SK-N-SH (cell line): ENCODE measurements around the gene P3H2. TPM values are rescaled to one million over a fixed set of nuclear protein-coding genes. Genes with fewer than 3 reads are reported as not detected.

Experiments
- CTCF ChIA-PET: fragments of 300-600, 350-600 bp; formaldehyde crosslinking; extraction: SDS; loops from one replicate; lab custom pipeline; 2021; lab: Yijun Ruan, JAX
- POLR2A ChIA-PET: fragments of 350-600 bp; sonication (Branson Sonifier 250); formaldehyde crosslinking; extraction: SDS; loops from one replicate; lab custom pipeline; 2020; ENCODE audit warnings: antibody characterized with exemption, inconsistent platforms; lab: Yijun Ruan, JAX
- DNase-seq: peaks from one replicate; pipeline ENCODE4 v3.0.0; 2012
- H2AFZ ChIP-seq: fragments of 200-600 bp; sonication (generic); 2 replicates; pipeline ENCODE4 v1.8.1; 2016; ENCODE audit warnings: antibody characterized with exemption, mild to moderate bottlenecking, low read depth
- H3F3A ChIP-seq: fragments of 200-600 bp; sonication (generic); replicated peaks from 2 replicates; pipeline ENCODE3; 2016; ENCODE audit warnings: antibody characterized with exemption, mild to moderate bottlenecking; ENCODE audit not compliant: insufficient read depth
- H3K27ac ChIP-seq, 2 experiments: fragments of 200-500 bp in 1 of 2; fragments of 200-600 bp in 1 of 2; sonication (Bioruptor generic) in 1 of 2; sonication (generic), shearing (Covaris generic) in 1 of 2; 2 replicates each; pipeline versions ENCODE4 v1.5.1 to v1.6.1; 2014 to 2016; ENCODE audit warnings: low read depth in 2 of 2, inconsistent platforms in 1 of 2, low read length in 1 of 2, mild to moderate bottlenecking in 1 of 2, mixed read lengths in 1 of 2
- H3K27me3 ChIP-seq: fragments of 200-600 bp; sonication (generic), shearing (Covaris generic); 2 replicates; pipeline ENCODE4 v1.6.1; 2016; ENCODE audit warnings: mixed run types; ENCODE audit not compliant: insufficient read depth
- H3K36me3 ChIP-seq, 2 experiments: fragments of 200-500 bp in 1 of 2; fragments of 200-600 bp in 1 of 2; sonication (Bioruptor generic) in 1 of 2; sonication (generic) in 1 of 2; replicated peaks in 1 of 2; 2 replicates each; pipeline versions ENCODE3 to v1.5.1; 2014 to 2016; ENCODE audit warnings: low read length in 1 of 2, mild to moderate bottlenecking in 1 of 2; ENCODE audit not compliant: insufficient read depth in 2 of 2, control insufficient read depth in 1 of 2
- H3K4me1 ChIP-seq, 2 experiments: fragments of 200-500 bp in 1 of 2; fragments of 200-600 bp in 1 of 2; sonication (Bioruptor generic) in 1 of 2; sonication (generic), shearing (Covaris generic) in 1 of 2; 2 replicates each; pipeline versions ENCODE4 v1.5.1 to v1.6.1; 2014 to 2016; ENCODE audit warnings: low read depth in 1 of 2, low read length in 1 of 2, mixed run types in 1 of 2; ENCODE audit not compliant: insufficient read depth in 2 of 2, control insufficient read depth in 1 of 2
- H3K4me2 ChIP-seq: fragments of 200-600 bp; sonication (generic), shearing (Covaris generic); 2 replicates; pipeline ENCODE4 v1.6.1; 2017; ENCODE audit warnings: mixed run types
- H3K4me3 ChIP-seq, 2 experiments: fragments of 200-500 bp in 1 of 2; fragments of 200-600 bp in 1 of 2; sonication (Bioruptor generic) in 1 of 2; sonication (generic), shearing (Covaris generic) in 1 of 2; 2 replicates each; pipeline versions ENCODE4 v1.5.1 to v1.8.1; 2014 to 2016; ENCODE audit warnings: low read depth in 2 of 2, inconsistent platforms in 1 of 2, low read length in 1 of 2, mild to moderate bottlenecking in 1 of 2, mixed read lengths in 1 of 2, moderate library complexity in 1 of 2
- H3K79me2 ChIP-seq: fragments of 200-600 bp; sonication (generic); 2 replicates; pipeline ENCODE4 v1.8.1; 2017; ENCODE audit warnings: mild to moderate bottlenecking; ENCODE audit not compliant: insufficient read depth
- H3K9ac ChIP-seq: fragments of 200-600 bp; sonication (generic); 2 replicates; pipeline ENCODE4 v1.6.1; 2017; ENCODE audit warnings: mixed run types
- H3K9me2 ChIP-seq: fragments of 200-600 bp; sonication (generic); 2 replicates; pipeline ENCODE4 v1.6.1; 2017; ENCODE audit warnings: mixed run types
- H3K9me3 ChIP-seq: fragments of 200-600 bp; sonication (generic); 2 replicates; pipeline ENCODE4 v1.6.1; 2017; ENCODE audit warnings: mixed run types, mild to moderate bottlenecking, moderate library complexity
- H4K20me1 ChIP-seq: fragments of 200-600 bp; sonication (generic); 2 replicates; pipeline ENCODE4 v1.6.1; 2017; ENCODE audit warnings: mild to moderate bottlenecking, mixed run types; ENCODE audit not compliant: insufficient read depth
- EP300 ChIP-seq, 2 experiments: IDR thresholded peaks; 2 replicates each; pipeline versions ENCODE4 v1.4.0 to v1.6.1; 2012; ENCODE audit warnings: borderline replicate concordance in 1 of 2, low read depth in 1 of 2, low read length in 1 of 2
- EZH2phosphoT487 ChIP-seq: fragments of 200-600 bp; sonication (generic); IDR thresholded peaks from 2 replicates; pipeline ENCODE4 v1.6.1; 2017; ENCODE audit warnings: low read depth, mixed run types, mild to moderate bottlenecking, antibody characterized with exemption, moderate library complexity, borderline replicate concordance
- FOSL2 ChIP-seq: IDR thresholded peaks from 2 replicates; pipeline ENCODE4 v1.4.0; 2012; ENCODE audit warnings: low read depth, mild to moderate bottlenecking, moderate library complexity, borderline replicate concordance
- JUND ChIP-seq: IDR thresholded peaks from 2 replicates; pipeline ENCODE4 v1.4.0; 2012
- MXI1 ChIP-seq: IDR thresholded peaks from 2 replicates; pipeline ENCODE4 v1.6.1; 2012; ENCODE audit warnings: mild to moderate bottlenecking, low read depth, low read length, improper control_type of control experiment
- NFIC ChIP-seq: IDR thresholded peaks from 2 replicates; pipeline ENCODE4 v1.4.0; 2012; ENCODE audit warnings: borderline replicate concordance
- POLR2AphosphoS5 ChIP-seq: IDR thresholded peaks from 2 replicates; pipeline ENCODE4 v1.6.1; 2012; ENCODE audit warnings: low read depth, low read length
- RXRA ChIP-seq: IDR thresholded peaks from 2 replicates; pipeline ENCODE4 v1.4.0; 2012; ENCODE audit warnings: low read depth, mild to moderate bottlenecking, borderline replicate concordance
- TCF12 ChIP-seq: IDR thresholded peaks from 2 replicates; pipeline ENCODE4 v1.4.0; 2012
- TEAD4 ChIP-seq: IDR thresholded peaks from 2 replicates; pipeline ENCODE4 v1.4.0; 2012; ENCODE audit warnings: mild to moderate bottlenecking, borderline replicate concordance; ENCODE audit not compliant: insufficient read depth
- WGBS: methylation state at CpG from one replicate; pipeline ENCODE4 v1.1.6; 2017; ENCODE audit warnings: low lambda C conversion rate; 5-methylcytosine and 5-hydroxymethylcytosine counted together
- polyA plus RNA-seq, 3 experiments: library from polyadenylated mRNA; depleted of rRNA; stranded (reverse); fragments of >200 nt; gene quantifications; 2 replicates each; pipeline ENCODE4 v1.2.3, GENCODE V29; 2012
- TF ChIP-seq, protein P1 (sequence below): IDR thresholded peaks from 2 replicates; pipeline ENCODE4 v1.4.0; 2012; ENCODE audit warnings: low read depth, borderline replicate concordance
- TF ChIP-seq, protein P2 (sequence below): IDR thresholded peaks from 2 replicates; pipeline ENCODE4 v1.4.0; 2012; ENCODE audit warnings: low read depth, borderline replicate concordance
- TF ChIP-seq, protein P3 (sequence below): IDR thresholded peaks from 2 replicates; pipeline ENCODE4 v1.4.0; 2012; ENCODE audit warnings: low read depth
- TF ChIP-seq, protein P4 (sequence below): fragments of 150-350 bp; IDR thresholded peaks from 2 replicates; pipeline ENCODE4 v1.6.1; 2017; ENCODE audit warnings: antibody characterized with exemption, low read length, low read depth, borderline replicate concordance
- TF ChIP-seq, protein P5 (sequence below): IDR thresholded peaks from 2 replicates; pipeline ENCODE4 v1.6.1; 2012; ENCODE audit warnings: mild to moderate bottlenecking, low read depth, low read length, moderate library complexity
- TF ChIP-seq, protein P6 (sequence below): IDR thresholded peaks from 2 replicates; pipeline ENCODE4; 2012

The P3H2 gene
- polyA plus RNA-seq, 1 of the 3 experiments (the other 2 are of a cell fraction): 2.8 TPM

DNA sequence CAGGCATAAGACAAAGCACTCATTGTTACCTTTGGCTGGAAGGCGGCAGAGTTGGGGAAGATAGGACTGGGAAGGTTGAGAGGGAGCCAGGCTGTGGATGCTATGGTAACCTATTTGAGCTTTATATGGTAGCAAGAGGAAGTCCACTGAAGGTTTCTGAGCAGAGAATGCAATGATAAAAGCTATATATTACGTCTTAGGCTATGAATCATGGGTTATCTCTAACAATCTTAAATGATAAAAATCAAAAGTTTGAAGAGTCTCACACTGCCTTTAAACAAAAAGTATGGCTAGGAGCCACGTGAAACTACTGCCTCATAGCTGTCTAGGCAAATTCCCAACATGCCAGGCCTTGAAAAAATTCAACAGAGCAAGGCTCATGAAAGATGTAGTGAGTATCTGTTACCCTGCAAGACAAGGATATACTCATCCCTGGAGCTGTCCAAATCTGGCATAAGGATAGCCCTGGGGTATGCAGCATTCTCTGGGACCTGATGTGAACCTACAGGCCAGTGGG lies 4.1 kb downstream of the P3H2 start:
- Histone ChIP-seq H3K9me3 (no peaks in the 10 kb centered on the region), H2AFZ (no peak overlapping the region), H3K9me2 (no peaks in the 10 kb centered on the region), H3K4me1 (peaks cover 0 to 10% of the 10 kb centered on the region in 2 experiments; a peak in 1 of 4 replicates), H3F3A (peaks cover 7% of the 10 kb centered on the region), H3K4me2 (no peak overlapping the region), H3K4me3 (no peak overlapping the region), H3K27ac (peak overlapping the region in 1 of 2 experiments; percentile 39; a peak in 2 of 4 replicates), H4K20me1 (no peaks in the 10 kb centered on the region), H3K79me2 (no peaks in the 10 kb centered on the region)
- DNase-seq: no peak
- CTCF ChIA-PET: interaction anchor here (0.9 to 1.6 kb wide), 2 partner anchors 24 to 155 kb away, joined by 3 to 6 read pairs; no protein-coding TSS in a partner anchor
- TF ChIP-seq FOSL2: peak; percentile 20; the same call in 1 of the 2 replicates
- peak; percentile 60 for TF ChIP-seq TCF12
- TF ChIP-seq TEAD4: peak; percentile 55; the same call in 1 of the 2 replicates
- TF ChIP-seq RXRA: 0 out of 2 replicates have a peak, but pooled peaks have one; percentile 11
- TF ChIP-seq, protein P1, sequence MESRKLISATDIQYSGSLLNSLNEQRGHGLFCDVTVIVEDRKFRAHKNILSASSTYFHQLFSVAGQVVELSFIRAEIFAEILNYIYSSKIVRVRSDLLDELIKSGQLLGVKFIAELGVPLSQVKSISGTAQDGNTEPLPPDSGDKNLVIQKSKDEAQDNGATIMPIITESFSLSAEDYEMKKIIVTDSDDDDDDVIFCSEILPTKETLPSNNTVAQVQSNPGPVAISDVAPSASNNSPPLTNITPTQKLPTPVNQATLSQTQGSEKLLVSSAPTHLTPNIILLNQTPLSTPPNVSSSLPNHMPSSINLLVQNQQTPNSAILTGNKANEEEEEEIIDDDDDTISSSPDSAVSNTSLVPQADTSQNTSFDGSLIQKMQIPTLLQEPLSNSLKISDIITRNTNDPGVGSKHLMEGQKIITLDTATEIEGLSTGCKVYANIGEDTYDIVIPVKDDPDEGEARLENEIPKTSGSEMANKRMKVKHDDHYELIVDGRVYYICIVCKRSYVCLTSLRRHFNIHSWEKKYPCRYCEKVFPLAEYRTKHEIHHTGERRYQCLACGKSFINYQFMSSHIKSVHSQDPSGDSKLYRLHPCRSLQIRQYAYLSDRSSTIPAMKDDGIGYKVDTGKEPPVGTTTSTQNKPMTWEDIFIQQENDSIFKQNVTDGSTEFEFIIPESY: peak; percentile 48; the same call in 1 of the 2 replicates
- TF ChIP-seq, protein P2, sequence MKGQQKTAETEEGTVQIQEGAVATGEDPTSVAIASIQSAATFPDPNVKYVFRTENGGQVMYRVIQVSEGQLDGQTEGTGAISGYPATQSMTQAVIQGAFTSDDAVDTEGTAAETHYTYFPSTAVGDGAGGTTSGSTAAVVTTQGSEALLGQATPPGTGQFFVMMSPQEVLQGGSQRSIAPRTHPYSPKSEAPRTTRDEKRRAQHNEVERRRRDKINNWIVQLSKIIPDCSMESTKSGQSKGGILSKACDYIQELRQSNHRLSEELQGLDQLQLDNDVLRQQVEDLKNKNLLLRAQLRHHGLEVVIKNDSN: no peak
- TF ChIP-seq EZH2phosphoT487: no peak
- TF ChIP-seq EP300 (IDR thresholded peaks at IDR 0.05; ENCODE audit: borderline replicate concordance in 1 of 2, low read depth in 1 of 2, low read length in 1 of 2): peak in 1 of 2 experiments; percentile 47; a peak in 1 of 4 replicates
- TF ChIP-seq, protein P3, sequence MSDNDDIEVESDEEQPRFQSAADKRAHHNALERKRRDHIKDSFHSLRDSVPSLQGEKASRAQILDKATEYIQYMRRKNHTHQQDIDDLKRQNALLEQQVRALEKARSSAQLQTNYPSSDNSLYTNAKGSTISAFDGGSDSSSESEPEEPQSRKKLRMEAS: 0 out of 2 replicates have a peak, but pooled peaks have one; percentile 41
- no peak for TF ChIP-seq POLR2AphosphoS5
- TF ChIP-seq, protein P4, sequence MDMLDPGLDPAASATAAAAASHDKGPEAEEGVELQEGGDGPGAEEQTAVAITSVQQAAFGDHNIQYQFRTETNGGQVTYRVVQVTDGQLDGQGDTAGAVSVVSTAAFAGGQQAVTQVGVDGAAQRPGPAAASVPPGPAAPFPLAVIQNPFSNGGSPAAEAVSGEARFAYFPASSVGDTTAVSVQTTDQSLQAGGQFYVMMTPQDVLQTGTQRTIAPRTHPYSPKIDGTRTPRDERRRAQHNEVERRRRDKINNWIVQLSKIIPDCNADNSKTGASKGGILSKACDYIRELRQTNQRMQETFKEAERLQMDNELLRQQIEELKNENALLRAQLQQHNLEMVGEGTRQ: no peak
- no peak for TF ChIP-seq MXI1
- TF ChIP-seq, protein P5, sequence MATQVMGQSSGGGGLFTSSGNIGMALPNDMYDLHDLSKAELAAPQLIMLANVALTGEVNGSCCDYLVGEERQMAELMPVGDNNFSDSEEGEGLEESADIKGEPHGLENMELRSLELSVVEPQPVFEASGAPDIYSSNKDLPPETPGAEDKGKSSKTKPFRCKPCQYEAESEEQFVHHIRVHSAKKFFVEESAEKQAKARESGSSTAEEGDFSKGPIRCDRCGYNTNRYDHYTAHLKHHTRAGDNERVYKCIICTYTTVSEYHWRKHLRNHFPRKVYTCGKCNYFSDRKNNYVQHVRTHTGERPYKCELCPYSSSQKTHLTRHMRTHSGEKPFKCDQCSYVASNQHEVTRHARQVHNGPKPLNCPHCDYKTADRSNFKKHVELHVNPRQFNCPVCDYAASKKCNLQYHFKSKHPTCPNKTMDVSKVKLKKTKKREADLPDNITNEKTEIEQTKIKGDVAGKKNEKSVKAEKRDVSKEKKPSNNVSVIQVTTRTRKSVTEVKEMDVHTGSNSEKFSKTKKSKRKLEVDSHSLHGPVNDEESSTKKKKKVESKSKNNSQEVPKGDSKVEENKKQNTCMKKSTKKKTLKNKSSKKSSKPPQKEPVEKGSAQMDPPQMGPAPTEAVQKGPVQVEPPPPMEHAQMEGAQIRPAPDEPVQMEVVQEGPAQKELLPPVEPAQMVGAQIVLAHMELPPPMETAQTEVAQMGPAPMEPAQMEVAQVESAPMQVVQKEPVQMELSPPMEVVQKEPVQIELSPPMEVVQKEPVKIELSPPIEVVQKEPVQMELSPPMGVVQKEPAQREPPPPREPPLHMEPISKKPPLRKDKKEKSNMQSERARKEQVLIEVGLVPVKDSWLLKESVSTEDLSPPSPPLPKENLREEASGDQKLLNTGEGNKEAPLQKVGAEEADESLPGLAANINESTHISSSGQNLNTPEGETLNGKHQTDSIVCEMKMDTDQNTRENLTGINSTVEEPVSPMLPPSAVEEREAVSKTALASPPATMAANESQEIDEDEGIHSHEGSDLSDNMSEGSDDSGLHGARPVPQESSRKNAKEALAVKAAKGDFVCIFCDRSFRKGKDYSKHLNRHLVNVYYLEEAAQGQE: peak; percentile 92
- TF ChIP-seq NFIC: peak; percentile 50
- TF ChIP-seq JUND: peak; percentile 41
- TF ChIP-seq, protein P6, sequence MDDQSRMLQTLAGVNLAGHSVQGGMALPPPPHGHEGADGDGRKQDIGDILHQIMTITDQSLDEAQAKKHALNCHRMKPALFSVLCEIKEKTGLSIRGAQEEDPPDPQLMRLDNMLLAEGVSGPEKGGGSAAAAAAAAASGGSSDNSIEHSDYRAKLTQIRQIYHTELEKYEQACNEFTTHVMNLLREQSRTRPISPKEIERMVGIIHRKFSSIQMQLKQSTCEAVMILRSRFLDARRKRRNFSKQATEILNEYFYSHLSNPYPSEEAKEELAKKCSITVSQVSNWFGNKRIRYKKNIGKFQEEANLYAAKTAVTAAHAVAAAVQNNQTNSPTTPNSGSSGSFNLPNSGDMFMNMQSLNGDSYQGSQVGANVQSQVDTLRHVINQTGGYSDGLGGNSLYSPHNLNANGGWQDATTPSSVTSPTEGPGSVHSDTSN: peak; percentile 75
- TF ChIP-seq, all 33 proteins: peak for 11
- H3K9ac ChIP-seq: no peak overlapping the region
- no peaks in the 10 kb centered on the region for H3K36me3 ChIP-seq
- POLR2A ChIA-PET: no interaction called here
- WGBS: 15% methylated on average over 3 of the region's 3 CpGs
- peaks cover 7% of the 10 kb centered on the region; the same call in 1 of the 2 replicates for H3K27me3 ChIP-seq
